ENCODE measurements around the gene KDM4B. TPM values are rescaled to one million over a fixed set of nuclear protein-coding genes. Genes with fewer than 3 reads are reported as not detected.
A peak's percentile ranks its signal among the peaks of the same experiment; 100 is the strongest.

KDM4B gene
- polyA plus RNA-seq, 1 of the 3 experiments (the other 2 are of a cell fraction): 12.2 TPM

GRCh38 chr19:5108866-5109265 is 140.0 kb downstream of the KDM4B start (continued):
- TF ChIP-seq IRF3 (IDR thresholded peaks at IDR 0.05; ENCODE audit: low read depth, low read length) (no peak), FOSL2 (IDR thresholded peaks at IDR 0.05; ENCODE audit: borderline replicate concordance, low read depth) (no peak)

- WGBS (ENCODE audit: low lambda C conversion rate): 97% methylated on average over 17 of the region's 17 CpGs
- no peak overlapping the region for H3K4me3 ChIP-seq (ENCODE audit: low read depth in 2 of 2, low read length in 1 of 2)
- no peak overlapping the region for H3K4me2 ChIP-seq
- H3K9ac ChIP-seq: no peak overlapping the region
- no peak for DNase-seq
- TF ChIP-seq YY1 (IDR thresholded peaks at IDR 0.05; ENCODE audit: low read depth) (no peak), RAD21 (IDR thresholded peaks at IDR 0.05; ENCODE audit: low read length) (0 out of 2 replicates have a peak, but pooled peaks have one; percentile 21)
- peaks cover 13 to 58% of the 10 kb centered on the region in 2 experiments; a peak in 2 of 4 replicates for H3K4me1 ChIP-seq (ENCODE audit: control insufficient read depth in 1 of 2, insufficient read depth in 2 of 2, low read depth in 1 of 2, low read length in 1 of 2)
- no peaks in the 10 kb centered on the region for H3K79me2 ChIP-seq (ENCODE audit: insufficient read depth)
- CTCF ChIA-PET: interaction anchor here (0.6 to 3.8 kb wide), 7 partner anchors 12 to 60 kb away, joined by 3 to 24 read pairs (median 3); no protein-coding TSS in a partner anchor
- no peak overlapping the region for H2AFZ ChIP-seq (ENCODE audit: low read depth)
- H3K27me3 ChIP-seq (ENCODE audit: insufficient read depth): no peaks in the 10 kb centered on the region
- POLR2A ChIA-PET: interaction anchor here (0.7 kb wide), 1 partner anchor 61 kb away, joined by 3 read pairs; no protein-coding TSS in a partner anchor
- H3K9me3 ChIP-seq: no peaks in the 10 kb centered on the region
- H3K36me3 ChIP-seq (replicated peaks in 1 of 2; ENCODE audit: control insufficient read depth in 1 of 2, insufficient read depth in 2 of 2, low read length in 1 of 2): peaks cover 5 to 18% of the 10 kb centered on the region in 2 experiments
- no peak overlapping the region for H3K27ac ChIP-seq (ENCODE audit: low read depth in 2 of 2, low read length in 1 of 2)
- no peaks in the 10 kb centered on the region for H3F3A ChIP-seq (replicated peaks; ENCODE audit: insufficient read depth)
- H4K20me1 ChIP-seq (ENCODE audit: insufficient read depth): no peaks in the 10 kb centered on the region
- H3K9me2 ChIP-seq: no peaks in the 10 kb centered on the region
Measured at GRCh38 chr19:5109560-5109959, 140.6 kb downstream of the KDM4B start.

- H3K4me2 ChIP-seq: no peak overlapping the region
- no peaks in the 10 kb centered on the region for H3K27me3 ChIP-seq (ENCODE audit: insufficient read depth)
- H3K4me3 ChIP-seq (ENCODE audit: low read depth in 2 of 2, low read length in 1 of 2): no peak overlapping the region
- no peak for DNase-seq
- H2AFZ ChIP-seq (ENCODE audit: low read depth): no peak overlapping the region
- H3K9me2 ChIP-seq: no peaks in the 10 kb centered on the region
- H3F3A ChIP-seq (replicated peaks; ENCODE audit: insufficient read depth): no peaks in the 10 kb centered on the region
- H3K9me3 ChIP-seq: no peaks in the 10 kb centered on the region
- no peaks in the 10 kb centered on the region for H3K79me2 ChIP-seq (ENCODE audit: insufficient read depth)
- ChIA-PET POLR2A (no interaction called here), CTCF (interaction anchor here (1.6 to 3.8 kb wide), 2 partner anchors 58 to 61 kb away, joined by 6 to 24 read pairs; no protein-coding TSS in a partner anchor)
- H3K4me1 ChIP-seq (ENCODE audit: control insufficient read depth in 1 of 2, insufficient read depth in 2 of 2, low read depth in 1 of 2, low read length in 1 of 2): peaks cover 13 to 55% of the 10 kb centered on the region in 2 experiments; a peak in 2 of 4 replicates
- TF ChIP-seq MEF2A (IDR thresholded peaks at IDR 0.05; ENCODE audit: borderline replicate concordance, low read depth) (no peak), NRF1 (IDR thresholded peaks at IDR 0.05; ENCODE audit: low read depth, low read length) (no peak), RAD21 (IDR thresholded peaks at IDR 0.05; ENCODE audit: low read length) (no peak), ELF1 (IDR thresholded peaks at IDR 0.05) (no peak), SMC3 (IDR thresholded peaks at IDR 0.05; ENCODE audit: low read depth, low read length) (no peak), POLR2AphosphoS5 (IDR thresholded peaks at IDR 0.05; ENCODE audit: low read depth, low read length) (no peak), TEAD4 (IDR thresholded peaks at IDR 0.05; ENCODE audit: borderline replicate concordance, insufficient read depth) (no peak), USF2 (IDR thresholded peaks at IDR 0.05; ENCODE audit: borderline replicate concordance, low read depth, low read length) (no peak), REST (IDR thresholded peaks at IDR 0.05; ENCODE audit: low read depth, low read length) (no peak), JUND (IDR thresholded peaks at IDR 0.05) (no peak), MXI1 (IDR thresholded peaks at IDR 0.05; ENCODE audit: low read depth, low read length) (no peak), TCF12 (IDR thresholded peaks at IDR 0.05) (no peak)
- no peak overlapping the region for H3K9ac ChIP-seq
- H3K27ac ChIP-seq (ENCODE audit: low read depth in 2 of 2, low read length in 1 of 2): no peak overlapping the region
- peaks cover 5 to 21% of the 10 kb centered on the region in 2 experiments for H3K36me3 ChIP-seq (replicated peaks in 1 of 2; ENCODE audit: control insufficient read depth in 1 of 2, insufficient read depth in 2 of 2, low read length in 1 of 2)
- WGBS (ENCODE audit: low lambda C conversion rate): 97% methylated on average over 13 of the region's 27 CpGs
- H4K20me1 ChIP-seq (ENCODE audit: insufficient read depth): no peaks in the 10 kb centered on the region
Measured at GRCh38 chr19:5110546-5110945, 141.6 kb downstream of the KDM4B start.
